ENCODE data around the gene ZNF335.

ZNF335 gene

DNA sequence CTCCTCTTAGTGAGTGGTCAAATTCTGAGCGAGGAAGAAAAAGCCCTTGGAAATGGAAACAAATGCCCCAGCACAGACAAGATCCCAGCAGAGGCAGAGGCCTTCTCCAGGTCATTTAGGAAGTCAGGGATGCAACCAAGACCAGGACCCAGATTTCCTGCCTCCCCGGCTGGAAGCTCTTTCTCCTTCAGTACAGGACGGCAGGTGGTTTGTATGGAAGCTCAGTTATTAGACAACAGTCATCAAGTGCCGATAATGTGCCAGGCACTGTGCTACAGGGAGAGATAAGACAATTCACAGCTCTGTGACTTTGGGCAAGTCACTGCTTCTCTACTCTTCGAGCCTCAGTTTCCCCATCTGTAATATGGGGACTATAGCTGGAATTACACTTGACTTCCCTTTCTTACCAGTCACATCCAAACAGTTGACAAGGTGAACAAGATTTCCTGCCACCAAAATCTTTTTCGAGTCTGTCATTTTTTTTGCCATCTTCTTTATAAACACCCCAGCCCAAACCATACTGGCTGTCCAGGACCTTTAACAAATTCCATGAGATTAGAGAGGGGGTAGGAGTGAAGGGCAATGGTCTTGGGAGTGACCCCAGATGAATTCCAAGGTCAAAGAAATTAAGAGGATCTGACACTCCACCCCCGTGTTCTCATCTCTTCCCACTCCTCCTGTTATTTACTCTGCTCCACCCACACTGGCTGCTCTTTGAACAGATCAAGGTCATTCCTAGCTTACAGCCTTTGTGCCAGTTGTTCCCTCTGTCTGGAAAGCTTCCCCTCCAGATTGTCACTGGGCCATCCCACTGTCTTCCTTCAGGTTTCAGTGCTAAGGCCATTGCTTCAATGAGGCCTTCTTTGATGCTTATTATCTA lies 42.8 kb upstream of the ZNF335 start:
- Histone ChIP-seq H3K27me3 (ENCODE audit: insufficient read depth, poor library complexity, severe bottlenecking) (no peaks in the 10 kb centered on the region), H3K4me3 (ENCODE audit: severe bottlenecking) (no peak overlapping the region), H3K4me1 (ENCODE audit: insufficient read depth, poor library complexity, severe bottlenecking) (no peaks in the 10 kb centered on the region), H3K27ac (ENCODE audit: poor library complexity, severe bottlenecking) (no peak overlapping the region), H3K36me3 (ENCODE audit: low read depth) (no peaks in the 10 kb centered on the region), H3K9me3 (ENCODE audit: severe bottlenecking) (no peaks in the 10 kb centered on the region)
- no peak for DNase-seq (ENCODE audit: low spot score)
- ATAC-seq (ENCODE audit: low read depth) = no peak
- TF ChIP-seq, protein P1, sequence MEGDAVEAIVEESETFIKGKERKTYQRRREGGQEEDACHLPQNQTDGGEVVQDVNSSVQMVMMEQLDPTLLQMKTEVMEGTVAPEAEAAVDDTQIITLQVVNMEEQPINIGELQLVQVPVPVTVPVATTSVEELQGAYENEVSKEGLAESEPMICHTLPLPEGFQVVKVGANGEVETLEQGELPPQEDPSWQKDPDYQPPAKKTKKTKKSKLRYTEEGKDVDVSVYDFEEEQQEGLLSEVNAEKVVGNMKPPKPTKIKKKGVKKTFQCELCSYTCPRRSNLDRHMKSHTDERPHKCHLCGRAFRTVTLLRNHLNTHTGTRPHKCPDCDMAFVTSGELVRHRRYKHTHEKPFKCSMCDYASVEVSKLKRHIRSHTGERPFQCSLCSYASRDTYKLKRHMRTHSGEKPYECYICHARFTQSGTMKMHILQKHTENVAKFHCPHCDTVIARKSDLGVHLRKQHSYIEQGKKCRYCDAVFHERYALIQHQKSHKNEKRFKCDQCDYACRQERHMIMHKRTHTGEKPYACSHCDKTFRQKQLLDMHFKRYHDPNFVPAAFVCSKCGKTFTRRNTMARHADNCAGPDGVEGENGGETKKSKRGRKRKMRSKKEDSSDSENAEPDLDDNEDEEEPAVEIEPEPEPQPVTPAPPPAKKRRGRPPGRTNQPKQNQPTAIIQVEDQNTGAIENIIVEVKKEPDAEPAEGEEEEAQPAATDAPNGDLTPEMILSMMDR (IDR thresholded peaks at IDR 0.05; ENCODE audit: poor library complexity, severe bottlenecking) = no peak

DNA sequence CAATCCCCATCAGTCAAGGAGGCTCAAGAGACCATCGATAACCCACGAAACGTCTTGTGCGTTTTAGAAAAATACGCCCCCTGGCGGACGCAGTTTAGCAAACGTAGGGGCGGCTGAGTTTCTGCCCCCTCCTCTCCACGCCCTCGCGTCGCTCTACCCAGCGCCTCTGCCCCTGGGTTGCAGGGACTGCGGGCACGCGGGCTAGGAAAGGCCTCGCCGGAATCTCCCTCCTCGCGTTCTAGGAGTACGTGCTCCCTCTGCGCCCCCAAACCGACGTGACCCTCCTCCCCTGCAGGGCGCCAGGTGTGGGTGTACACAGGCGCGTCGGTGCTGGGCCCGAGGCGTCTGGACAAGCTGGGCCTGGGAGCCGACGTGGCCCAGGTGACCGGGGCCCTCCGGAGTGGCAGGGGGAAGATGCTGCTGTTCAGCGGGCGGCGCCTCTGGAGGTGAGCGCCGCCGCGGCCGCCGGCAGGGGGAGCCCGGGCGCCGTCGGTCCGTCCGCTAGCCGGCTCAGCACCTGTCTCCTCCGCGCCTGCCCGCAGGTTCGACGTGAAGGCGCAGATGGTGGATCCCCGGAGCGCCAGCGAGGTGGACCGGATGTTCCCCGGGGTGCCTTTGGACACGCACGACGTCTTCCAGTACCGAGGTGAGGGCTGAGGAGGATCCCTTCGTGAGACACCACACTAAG lies 42.0 kb upstream of the ZNF335 start:
- Histone ChIP-seq H3K27me3 (ENCODE audit: insufficient read depth, poor library complexity, severe bottlenecking) (no peaks in the 10 kb centered on the region), H3K9me3 (ENCODE audit: severe bottlenecking) (no peaks in the 10 kb centered on the region), H3K4me3 (ENCODE audit: severe bottlenecking) (peak overlapping the region; percentile 17), H3K27ac (ENCODE audit: poor library complexity, severe bottlenecking) (no peak overlapping the region), H3K4me1 (ENCODE audit: insufficient read depth, poor library complexity, severe bottlenecking) (no peaks in the 10 kb centered on the region), H3K36me3 (ENCODE audit: low read depth) (no peaks in the 10 kb centered on the region)
- peak; percentile 85 for ATAC-seq (ENCODE audit: low read depth)
- TF ChIP-seq, protein P1 (IDR thresholded peaks at IDR 0.05; ENCODE audit: poor library complexity, severe bottlenecking) = peak; percentile 100
- peak; percentile 88 for DNase-seq (ENCODE audit: low spot score)

DNA sequence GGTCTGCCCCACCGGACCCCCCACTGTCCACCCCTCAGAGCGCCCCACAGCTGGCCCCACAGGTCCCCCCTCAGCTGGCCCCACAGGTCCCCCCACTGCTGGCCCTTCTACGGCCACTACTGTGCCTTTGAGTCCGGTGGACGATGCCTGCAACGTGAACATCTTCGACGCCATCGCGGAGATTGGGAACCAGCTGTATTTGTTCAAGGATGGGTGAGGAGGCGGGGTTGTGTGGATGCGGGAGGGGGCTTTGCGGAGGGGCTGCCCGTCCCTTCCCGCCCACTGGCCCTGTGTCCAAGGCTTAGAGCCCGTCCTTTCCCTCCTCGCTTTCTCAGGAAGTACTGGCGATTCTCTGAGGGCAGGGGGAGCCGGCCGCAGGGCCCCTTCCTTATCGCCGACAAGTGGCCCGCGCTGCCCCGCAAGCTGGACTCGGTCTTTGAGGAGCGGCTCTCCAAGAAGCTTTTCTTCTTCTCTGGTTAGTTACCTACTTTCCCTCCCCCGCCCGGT lies 41.4 kb upstream of the ZNF335 start:
- Histone ChIP-seq H3K36me3 (ENCODE audit: low read depth) (no peaks in the 10 kb centered on the region), H3K4me1 (ENCODE audit: insufficient read depth, poor library complexity, severe bottlenecking) (peaks cover 3% of the 10 kb centered on the region), H3K27ac (ENCODE audit: poor library complexity, severe bottlenecking) (no peak overlapping the region), H3K9me3 (ENCODE audit: severe bottlenecking) (no peaks in the 10 kb centered on the region), H3K27me3 (ENCODE audit: insufficient read depth, poor library complexity, severe bottlenecking) (no peaks in the 10 kb centered on the region), H3K4me3 (ENCODE audit: severe bottlenecking) (peak overlapping the region; percentile 17)
- ATAC-seq (ENCODE audit: low read depth) = no peak
- DNase-seq (ENCODE audit: low spot score) = no peak
- TF ChIP-seq, protein P1 (IDR thresholded peaks at IDR 0.05; ENCODE audit: poor library complexity, severe bottlenecking) = no peak

DNA sequence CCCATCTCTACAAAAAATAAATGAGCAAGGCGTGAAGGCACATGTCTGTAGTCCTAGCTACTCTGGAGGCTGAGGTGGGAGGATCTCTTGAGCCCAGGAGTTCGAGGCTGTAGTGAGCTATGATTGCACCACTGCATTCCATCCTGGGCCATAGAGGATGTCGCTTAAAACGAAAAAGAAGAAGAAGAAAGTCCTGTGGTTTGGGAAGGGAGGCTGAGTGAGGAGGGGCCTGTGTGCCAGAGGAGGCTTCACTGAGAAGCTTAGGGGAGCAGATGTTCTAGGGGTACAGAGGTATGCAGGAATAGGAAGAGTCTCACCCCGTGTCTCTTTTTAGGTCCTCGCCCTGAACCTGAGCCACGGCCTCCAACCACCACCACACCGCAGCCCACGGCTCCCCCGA lies 40.9 kb upstream of the ZNF335 start:
- Histone ChIP-seq H3K4me3 (ENCODE audit: severe bottlenecking) (no peak overlapping the region), H3K27ac (ENCODE audit: poor library complexity, severe bottlenecking) (no peak overlapping the region), H3K9me3 (ENCODE audit: severe bottlenecking) (no peaks in the 10 kb centered on the region), H3K27me3 (ENCODE audit: insufficient read depth, poor library complexity, severe bottlenecking) (no peaks in the 10 kb centered on the region), H3K4me1 (ENCODE audit: insufficient read depth, poor library complexity, severe bottlenecking) (peaks cover 8% of the 10 kb centered on the region), H3K36me3 (ENCODE audit: low read depth) (no peaks in the 10 kb centered on the region)
- ATAC-seq (ENCODE audit: low read depth) = no peak
- TF ChIP-seq, protein P1 (IDR thresholded peaks at IDR 0.05; ENCODE audit: poor library complexity, severe bottlenecking) = no peak
- DNase-seq (ENCODE audit: low spot score) = no peak

Data from RWPE2 (cell line).